GM23338 (cell line): ENCODE data around the gene LAT.
"Not testable (repeated sequence)": the region's sequence is repeated elsewhere in the genome, so short reads cannot be mapped to it uniquely, and the experiment has no call there.

Experiments used
- CREB1 ChIP-seq: fragments of 250-450 bp; sonication (Bioruptor Pico); IDR thresholded peaks from 2 replicates; pipeline ENCODE4 v1.5.0; 2020; ENCODE audit warnings: low read depth, mild to moderate bottlenecking, moderate library complexity
- CTCF ChIP-seq, 2 experiments: fragments of 200-600 bp in 1 of 2; sonication (generic) in 1 of 2; conservative IDR thresholded peaks; 2 replicates each; pipeline versions ENCODE4 v1.5.1 to v1.6.1; 2016 to 2017; ENCODE audit warnings: antibody characterized with exemption in 2 of 2, low read depth in 2 of 2, mild to moderate bottlenecking in 2 of 2, moderate library complexity in 1 of 2
- EZH2 ChIP-seq: fragments of 200-600 bp; sonication (generic); IDR thresholded peaks from one replicate; pipeline ENCODE4 v1.8.0; 2017; ENCODE audit warnings: antibody characterized with exemption, mild to moderate bottlenecking, low read depth; ENCODE audit not compliant: unreplicated experiment
- POLR2AphosphoS5 ChIP-seq: IDR thresholded peaks from 2 replicates; pipeline ENCODE4 v1.6.1; 2016; ENCODE audit warnings: antibody characterized with exemption, low read depth
- STAT1 ChIP-seq: IDR thresholded peaks from one replicate; pipeline ENCODE4 v1.6.1; 2016; ENCODE audit warnings: antibody characterized with exemption; ENCODE audit not compliant: unreplicated experiment

- TF ChIP-seq CREB1; POLR2AphosphoS5; CTCF (conservative IDR thresholded peaks at IDR 0.05; ENCODE audit: low read depth in 2 of 2); STAT1; EZH2: not testable (repeated sequence)
These were observed 19.8 kb downstream of the LAT start for GRCh38 chr16:29004496-29005139.
